C4-2B (cell line): Measurements from ENCODE around the gene DNAL1.

Source experiments
- CTCF ChIP-seq: fragments of 450-650 bp; conservative IDR thresholded peaks from 2 replicates; pipeline ENCODE4 v1.5.1; 2017; ENCODE audit warnings: mild to moderate bottlenecking
- ZFX ChIP-seq: fragments of 450-650 bp; IDR thresholded peaks from 2 replicates; pipeline ENCODE4 v1.6.1; 2017

- TF ChIP-seq CTCF (no peak), ZFX (no peak)
Observed at GRCh38 chr14:73713206-73713802, 68.5 kb downstream of the DNAL1 start.
